NCI-H1694 treated with DMSO at 0.1 percent for 48 hours (cell line): ENCODE measurements around the gene PNLDC1.
"Not testable (repeated sequence)": the region's sequence is repeated elsewhere in the genome, so short reads cannot be mapped to it uniquely, and the experiment has no call there.

Experiments
- DNase-seq: peaks from one replicate; lab custom pipeline; 2025; lab: John Stamatoyannopoulos, UW

PNLDC1 gene

GRCh38 chr6:159819932-159820640, 20.0 kb downstream of the PNLDC1 start:
- DNase-seq, result no peak

- no peak for DNase-seq
Measured at GRCh38 chr6:159821122-159821521, 21.0 kb downstream of the PNLDC1 start.

DNA sequence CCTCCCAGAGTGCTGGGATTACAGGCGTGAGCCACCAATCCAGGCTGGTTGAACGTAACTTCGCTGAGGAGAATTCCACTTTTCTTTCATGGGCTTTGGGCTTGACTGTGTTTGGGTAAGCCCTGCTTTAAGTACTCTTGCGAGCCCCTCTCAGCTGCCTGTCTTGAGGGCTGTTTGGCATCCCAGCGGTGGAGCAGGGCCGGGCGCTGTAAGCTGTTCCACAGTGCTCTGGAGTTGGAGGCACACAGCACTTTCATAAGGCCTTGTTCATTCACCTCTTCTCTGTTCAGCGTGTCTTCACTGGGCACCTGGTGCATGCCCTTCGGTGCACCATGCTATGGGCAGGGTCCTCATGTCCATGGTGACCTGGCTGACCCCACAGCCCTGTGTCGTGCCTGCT, 21.6 kb downstream of the PNLDC1 start:
- DNase-seq, result no peak

GRCh38 chr6:159823953-159824352, 23.9 kb downstream of the PNLDC1 start:
- no peak for DNase-seq

DNA sequence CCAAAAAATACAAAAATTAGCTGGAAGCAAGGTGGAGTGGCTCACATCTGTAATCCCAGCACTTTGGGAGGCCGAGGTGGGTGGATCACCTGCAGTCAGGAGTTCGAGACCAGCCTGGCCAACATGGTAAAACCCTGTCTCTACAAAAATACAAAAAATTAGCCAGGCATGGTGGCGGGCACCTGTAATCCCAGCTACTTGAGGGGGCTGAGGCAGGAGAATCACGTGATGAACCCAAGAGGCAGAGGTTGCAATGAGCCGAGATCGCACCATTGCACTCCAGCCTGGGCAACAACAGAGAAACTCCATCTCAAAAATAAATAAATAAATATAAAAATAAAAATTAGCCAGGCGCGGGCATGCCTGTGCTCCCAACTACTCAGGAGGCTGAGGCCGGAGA, 24.6 kb downstream of the PNLDC1 start:
- DNase-seq, result not testable (repeated sequence)

DNA sequence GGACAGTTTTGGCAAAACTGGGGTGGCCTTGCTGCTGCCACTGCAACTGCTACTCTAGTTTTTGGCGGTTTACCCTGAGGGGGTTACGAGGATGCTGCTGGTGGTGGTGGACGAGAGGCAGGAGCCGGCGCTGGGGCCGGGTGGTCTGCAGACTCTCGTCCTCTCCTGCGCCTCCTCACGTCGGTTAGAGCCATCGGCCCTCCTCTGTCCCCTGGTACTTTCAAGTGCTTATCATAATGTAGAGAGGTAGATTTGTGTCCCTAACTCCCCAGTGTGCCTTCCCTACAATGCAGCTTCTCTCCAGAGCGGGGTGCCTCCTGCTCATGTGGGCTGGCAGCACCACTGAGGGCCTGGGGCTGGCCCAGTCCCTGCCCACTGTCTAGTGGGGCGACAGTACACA, 25.9 kb downstream of the PNLDC1 start:
- DNase-seq, result no peak

DNA sequence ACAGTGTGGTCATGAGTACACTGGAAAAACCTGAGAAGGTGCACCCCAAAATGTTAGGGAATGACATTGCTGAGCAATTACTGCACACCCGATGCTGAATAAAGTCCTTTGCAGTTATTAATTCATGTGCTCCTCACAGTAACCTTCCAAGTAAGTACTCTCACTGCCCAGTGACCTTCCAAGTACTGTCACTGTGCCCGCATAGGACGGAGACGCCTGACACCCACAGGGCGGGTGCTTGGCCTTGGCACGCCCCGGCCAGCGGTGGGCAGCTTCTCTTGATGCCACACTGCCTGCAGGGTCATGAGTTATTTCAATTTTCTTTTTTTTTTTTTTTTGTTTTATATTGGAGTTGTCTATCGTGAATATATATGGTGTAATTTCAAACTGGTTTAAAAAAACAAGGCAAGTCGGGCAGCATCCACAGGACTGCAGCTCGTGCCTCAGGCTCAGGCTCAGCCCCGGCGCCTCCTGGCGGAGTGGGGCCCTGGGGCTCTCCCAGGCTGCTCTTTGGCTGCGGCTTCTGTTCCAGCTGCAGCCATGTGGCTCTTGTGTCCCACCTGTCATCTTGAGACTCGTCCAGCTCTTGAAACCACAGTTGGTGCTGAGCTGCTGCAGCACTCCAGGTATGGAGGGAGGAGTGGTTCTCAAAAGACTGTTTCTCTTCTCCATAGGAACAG, 27.0 kb downstream of the PNLDC1 start:
- DNase-seq, result no peak

GRCh38 chr6:159828074-159828473, 28.0 kb downstream of the PNLDC1 start:
- DNase-seq, result no peak

GRCh38 chr6:159829526-159829925, 29.4 kb downstream of the PNLDC1 start:
- no peak for DNase-seq

GRCh38 chr6:159830501-159831372, 30.7 kb downstream of the PNLDC1 start:
- DNase-seq, result no peak

DNA sequence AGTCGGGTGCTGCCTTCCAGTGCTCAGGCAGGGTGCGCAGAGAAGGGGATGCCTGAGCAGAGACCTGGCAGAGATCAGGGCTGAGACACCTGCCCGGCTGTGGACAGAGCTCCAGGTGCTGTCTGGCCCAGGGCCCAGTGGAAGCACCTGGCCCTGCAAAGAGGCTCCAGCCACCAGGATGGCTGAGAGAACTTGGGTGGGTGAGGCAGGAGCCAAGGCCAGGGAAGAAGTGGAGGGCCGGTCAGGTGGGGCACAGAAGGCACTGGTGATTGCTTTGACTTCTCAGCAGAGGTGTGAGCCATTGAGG, 31.2 kb downstream of the PNLDC1 start:
- DNase-seq, result no peak

DNA sequence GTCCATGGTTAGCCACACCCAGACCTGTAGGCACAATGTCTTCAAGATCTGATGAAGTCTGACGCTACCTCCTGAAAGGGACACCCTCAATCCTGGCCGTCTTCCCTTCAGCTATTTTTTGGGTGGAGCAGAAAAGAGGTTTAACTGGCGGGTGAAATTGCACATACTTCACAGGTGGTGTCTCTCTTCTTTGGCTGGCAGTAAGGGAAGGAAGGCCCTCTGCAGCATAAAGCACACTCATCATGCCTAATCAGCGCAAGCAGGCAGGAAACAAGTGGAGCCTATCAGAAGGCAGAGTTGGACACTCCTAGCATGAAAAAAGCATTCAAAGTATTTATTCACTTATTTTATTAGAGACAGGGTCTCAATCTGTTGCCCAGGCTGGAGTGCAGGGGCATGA, 32.9 kb downstream of the PNLDC1 start:
- no peak for DNase-seq

GRCh38 chr6:159833556-159833955, 33.5 kb downstream of the PNLDC1 start:
- DNase-seq, result no peak

DNA sequence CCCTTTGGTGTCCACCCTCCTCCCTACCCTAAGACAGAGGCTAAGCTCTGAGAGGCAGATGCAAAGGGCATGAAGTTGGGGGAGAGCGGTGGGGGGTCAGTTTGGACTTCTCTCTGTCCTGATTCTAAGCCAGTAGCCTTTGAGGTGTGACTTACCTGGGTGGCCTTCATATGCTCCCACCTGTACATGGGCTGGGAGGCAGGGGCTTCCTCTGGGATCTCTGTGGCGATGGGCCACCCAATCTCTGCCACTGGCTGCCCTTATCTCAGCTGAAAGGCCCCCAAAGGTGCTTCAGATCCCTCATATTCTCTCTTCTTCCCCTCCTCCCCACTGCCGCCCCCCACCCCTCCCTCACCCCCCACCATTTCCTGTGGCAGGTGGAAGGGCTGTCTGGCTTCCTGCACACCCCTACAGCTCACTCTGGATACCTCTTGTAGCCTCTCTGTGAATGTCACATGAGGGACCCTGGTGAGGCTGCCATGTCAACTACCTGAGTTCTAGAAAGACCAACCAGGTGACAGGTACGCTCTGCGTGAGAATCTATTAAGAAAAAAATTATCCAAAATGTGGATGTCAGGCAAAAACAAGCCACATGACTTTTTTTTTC, 34.0 kb downstream of the PNLDC1 start:
- no peak for DNase-seq

DNA sequence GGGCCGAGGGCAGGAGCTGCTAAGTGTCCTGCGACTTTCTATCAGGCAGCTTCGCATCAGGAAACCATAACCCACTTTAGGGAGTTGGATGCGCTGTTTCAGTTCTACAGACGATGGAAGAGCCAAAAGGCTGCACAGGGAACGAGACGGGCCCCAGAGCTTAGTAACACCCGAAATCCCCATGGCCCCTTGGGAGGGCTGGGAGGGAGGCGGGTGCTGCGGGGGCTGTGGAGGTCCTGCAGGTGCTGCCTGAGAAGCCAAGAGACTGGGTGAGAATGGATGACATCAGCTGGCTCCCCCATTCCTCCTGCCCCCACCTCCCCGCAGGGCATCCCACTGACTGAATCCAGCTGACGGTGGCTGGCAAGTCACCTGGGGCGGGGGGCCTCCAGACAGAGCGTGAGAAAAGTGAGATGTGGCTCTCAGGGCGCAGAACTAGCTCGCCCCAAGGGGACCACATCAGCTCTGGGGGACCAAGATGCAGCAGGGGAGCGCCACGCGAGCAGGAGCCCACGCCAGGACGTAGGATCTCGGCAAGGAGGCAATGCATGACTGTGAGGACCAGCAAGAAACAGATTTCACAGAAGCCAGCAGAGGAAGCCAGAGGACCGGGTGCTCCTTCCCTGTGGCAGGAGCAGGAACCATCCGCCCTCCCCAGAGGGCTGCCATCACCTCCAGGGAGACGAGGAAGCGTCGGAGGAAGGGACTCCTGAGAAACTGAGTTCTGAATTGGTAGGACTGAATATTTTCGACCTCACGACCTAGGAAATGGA, 36.8 kb downstream of the PNLDC1 start:
- no peak for DNase-seq

GRCh38 chr6:159837511-159837910, 37.4 kb downstream of the PNLDC1 start:
- no peak for DNase-seq

DNA sequence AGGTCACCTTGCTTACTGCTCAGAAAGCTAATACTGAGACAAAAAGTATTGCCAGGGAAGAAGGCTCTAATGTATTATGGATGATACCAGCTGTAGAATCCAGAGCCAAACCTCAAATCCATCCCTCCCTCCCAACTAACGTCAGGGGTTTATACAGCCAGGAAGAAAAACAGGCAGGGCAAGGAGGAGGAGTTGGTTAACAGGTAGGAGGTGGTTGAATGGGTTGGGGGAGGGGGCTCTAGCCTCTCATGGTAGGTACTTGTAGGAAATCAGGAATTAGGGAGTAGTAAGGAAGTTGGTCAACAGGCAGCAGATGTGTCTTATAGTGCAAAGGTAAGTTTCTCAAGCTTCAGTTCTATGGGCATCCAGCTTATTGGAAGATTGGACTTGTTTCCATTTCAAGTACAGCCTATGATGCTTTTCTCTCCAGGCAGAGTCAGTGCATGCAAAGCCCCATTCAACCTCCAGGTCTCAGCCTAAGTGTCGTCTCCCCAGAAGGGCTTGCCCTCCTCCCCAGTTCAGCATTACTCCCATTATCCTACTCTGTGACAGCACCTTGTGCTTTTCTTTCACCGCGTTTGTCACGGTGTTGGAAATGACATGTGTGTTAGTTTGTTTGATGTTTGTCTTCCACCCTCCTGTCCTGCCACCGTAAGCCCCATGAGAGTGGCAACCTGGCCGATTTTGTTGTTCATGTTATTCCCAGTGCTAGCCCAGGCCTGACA, 38.1 kb downstream of the PNLDC1 start:
- no peak for DNase-seq

DNA sequence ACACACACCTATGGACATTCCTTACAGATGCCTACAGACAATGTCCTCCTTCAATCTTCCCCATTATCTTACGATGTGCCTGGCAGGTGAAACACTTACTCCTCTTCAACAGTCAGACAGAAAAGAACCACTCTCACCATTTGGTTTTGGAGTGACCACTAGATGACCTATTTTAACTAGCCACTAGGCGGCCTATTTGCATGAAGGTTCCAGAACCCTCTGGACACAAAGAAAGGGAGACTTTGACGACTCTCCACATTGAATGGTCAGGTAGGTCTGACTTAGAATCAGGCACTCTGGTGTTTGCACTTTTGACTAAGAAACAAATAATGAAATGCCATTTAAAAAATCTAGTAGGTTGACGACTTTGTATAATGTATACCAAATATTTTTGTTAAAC, 42.0 kb downstream of the PNLDC1 start:
- DNase-seq, result no peak

- no peak for DNase-seq
Measured at GRCh38 chr6:159844737-159845645, 44.9 kb downstream of the PNLDC1 start.

DNA sequence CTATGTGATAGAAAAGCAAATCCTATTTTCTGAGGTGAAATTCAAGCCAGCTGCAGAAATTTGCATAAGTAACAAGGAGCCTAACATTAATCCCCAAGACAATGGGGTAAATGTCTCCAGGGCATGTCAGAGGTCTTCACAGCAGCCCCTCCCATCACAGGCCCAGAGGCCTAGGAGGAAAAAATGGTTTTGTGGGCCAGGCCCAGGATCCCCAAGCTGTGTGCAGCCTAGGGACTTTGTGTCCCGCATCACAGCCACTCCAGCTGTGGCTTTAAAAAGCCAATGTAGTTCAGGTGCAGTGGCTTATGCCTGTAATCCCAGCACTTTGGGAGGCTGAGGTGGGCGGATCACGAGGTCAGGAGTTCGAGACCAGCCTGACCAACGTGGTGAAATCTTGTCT, 48.5 kb downstream of the PNLDC1 start:
- DNase-seq, result not testable (repeated sequence)
